Subcutaneous adipose tissue (tissue), 4 donors: ENCODE results near the gene NECTIN2. TPM values are rescaled to one million over a fixed set of nuclear protein-coding genes. Genes with fewer than 3 reads are reported as not detected.

Experiments
- total RNA-seq, 4 donors: library from RNA; depleted of rRNA; stranded (reverse); fragments of >200 nt; gene quantifications; one replicate each; pipeline ENCODE4 v1.1.0, GENCODE V29; 2016
- TF ChIP-seq, protein P1 (sequence below): fragments of 450-650 bp; IDR thresholded peaks from one replicate; pipeline ENCODE4 v1.5.1; 2016; ENCODE audit warnings: low read depth, mild to moderate bottlenecking, control low read depth, antibody characterized with exemption, moderate library complexity

NECTIN2 gene
- total RNA-seq, 4 donors from 2014 or later: 20.4 to 49.9 (median 24.1) TPM

- TF ChIP-seq, protein P1, sequence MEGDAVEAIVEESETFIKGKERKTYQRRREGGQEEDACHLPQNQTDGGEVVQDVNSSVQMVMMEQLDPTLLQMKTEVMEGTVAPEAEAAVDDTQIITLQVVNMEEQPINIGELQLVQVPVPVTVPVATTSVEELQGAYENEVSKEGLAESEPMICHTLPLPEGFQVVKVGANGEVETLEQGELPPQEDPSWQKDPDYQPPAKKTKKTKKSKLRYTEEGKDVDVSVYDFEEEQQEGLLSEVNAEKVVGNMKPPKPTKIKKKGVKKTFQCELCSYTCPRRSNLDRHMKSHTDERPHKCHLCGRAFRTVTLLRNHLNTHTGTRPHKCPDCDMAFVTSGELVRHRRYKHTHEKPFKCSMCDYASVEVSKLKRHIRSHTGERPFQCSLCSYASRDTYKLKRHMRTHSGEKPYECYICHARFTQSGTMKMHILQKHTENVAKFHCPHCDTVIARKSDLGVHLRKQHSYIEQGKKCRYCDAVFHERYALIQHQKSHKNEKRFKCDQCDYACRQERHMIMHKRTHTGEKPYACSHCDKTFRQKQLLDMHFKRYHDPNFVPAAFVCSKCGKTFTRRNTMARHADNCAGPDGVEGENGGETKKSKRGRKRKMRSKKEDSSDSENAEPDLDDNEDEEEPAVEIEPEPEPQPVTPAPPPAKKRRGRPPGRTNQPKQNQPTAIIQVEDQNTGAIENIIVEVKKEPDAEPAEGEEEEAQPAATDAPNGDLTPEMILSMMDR: no peak
Measured at GRCh38 chr19:44931541-44931940, 85.4 kb downstream of the NECTIN2 start.

Other genes with a start within 250 kb of the NECTIN2 start
- gene IGSF23, start 232.7 kb upstream of the NECTIN2 start, total RNA-seq: not detected
- gene PVR, start 202.4 kb upstream of the NECTIN2 start, total RNA-seq: 10 to 100 TPM in 2 of 4 donors, 1 to 10 TPM in 2; 9.5 to 15.0 (median 10.4) TPM
- 1 to 10 TPM in 3 of 4 donors, under 1 TPM in 1; 0.49 to 1.5 (median 1.2) TPM for gene CEACAM19, start 174.8 kb upstream of the NECTIN2 start, total RNA-seq
- not detected for gene CEACAM16, start 147.1 kb upstream of the NECTIN2 start, total RNA-seq
- 10 to 100 TPM in 3 of 4 donors, 1 to 10 TPM in 1; 6.3 to 13.4 (median 12.9) TPM for gene BCL3, start 97.6 kb upstream of the NECTIN2 start, total RNA-seq
- not detected for gene CBLC, start 68.4 kb upstream of the NECTIN2 start, total RNA-seq
- 10 to 100 TPM in 3 of 4 donors, 1 to 10 TPM in 1; 8.3 to 68.2 (median 19.2) TPM for gene BCAM, start 37.2 kb upstream of the NECTIN2 start, total RNA-seq
- gene TOMM40, start 45.0 kb downstream of the NECTIN2 start, total RNA-seq: 10 to 100 TPM; 18.3 to 69.5 (median 34.6) TPM
- gene APOE, start 59.5 kb downstream of the NECTIN2 start, total RNA-seq: 1,000 to 10,000 TPM in 3 of 4 donors, 100 to 1,000 TPM in 1; 212 to 2,618 (median 1,765) TPM
- 100 to 1,000 TPM in 2 of 4 donors, 10 to 100 TPM in 2; 30.7 to 394 (median 88.3) TPM for gene APOC1, start 68.3 kb downstream of the NECTIN2 start, total RNA-seq
- gene APOC4, start 95.9 kb downstream of the NECTIN2 start, total RNA-seq: not detected
- gene APOC2, start 99.8 kb downstream of the NECTIN2 start, total RNA-seq: 1 to 10 TPM in 1 of 4 donors, not detected in 3; 4.8 TPM
- 10 to 100 TPM; 45.8 to 86.1 (median 65.3) TPM for gene CLPTM1, start 109.1 kb downstream of the NECTIN2 start, total RNA-seq
- 1 to 10 TPM in 3 of 4 donors, under 1 TPM in 1; 0.49 to 9.4 (median 5.8) TPM for gene RELB, start 155.2 kb downstream of the NECTIN2 start, total RNA-seq
- 10 to 100 TPM; 23.3 to 86.7 (median 44.0) TPM for gene CLASRP, start 192.7 kb downstream of the NECTIN2 start, total RNA-seq
- gene ZNF296, start 230.2 kb downstream of the NECTIN2 start, total RNA-seq: under 1 TPM in 2 of 4 donors, not detected in 2; 0.51 to 0.88 TPM
- 10 to 100 TPM; 10.3 to 25.8 (median 19.0) TPM for gene GEMIN7, start 233.0 kb downstream of the NECTIN2 start, total RNA-seq
- gene PPP1R37, start 246.9 kb downstream of the NECTIN2 start, total RNA-seq: 10 to 100 TPM; 17.2 to 32.4 (median 17.8) TPM